PFSK-1 (cell line): ENCODE results near the gene POLR3H.

Experiments used
- POLR2AphosphoS5 ChIP-seq: IDR thresholded peaks from 2 replicates; pipeline ENCODE4 v1.6.1; 2012; ENCODE audit warnings: low read depth, mild to moderate bottlenecking, control low read depth, low read length, moderate library complexity
- REST ChIP-seq, 2 experiments: IDR thresholded peaks; 2 replicates each; pipeline versions ENCODE4 v1.6.1 to v1.8.0; 2011 to 2012; ENCODE audit warnings: low read depth in 2 of 2, low read length in 2 of 2, control low read depth in 1 of 2, inconsistent platforms in 1 of 2, mild to moderate bottlenecking in 1 of 2, moderate library complexity in 1 of 2; ENCODE audit not compliant: insufficient read depth in 1 of 2
- SIN3A ChIP-seq: IDR thresholded peaks from 2 replicates; pipeline ENCODE4 v1.6.1; 2012; ENCODE audit warnings: mild to moderate bottlenecking, low read length, moderate library complexity, borderline replicate concordance; ENCODE audit not compliant: insufficient read depth
- TAF1 ChIP-seq: IDR thresholded peaks from 2 replicates; pipeline ENCODE4 v1.6.1; 2012; ENCODE audit warnings: low read length, control low read depth, borderline replicate concordance; ENCODE audit not compliant: insufficient read depth

- TF ChIP-seq TAF1 (no peak), REST (IDR thresholded peaks at IDR 0.05; ENCODE audit: insufficient read depth in 1 of 2, low read depth in 2 of 2, low read length in 2 of 2) (no peak), SIN3A (no peak), POLR2AphosphoS5 (no peak)
Observed at GRCh38 chr22:41538583-41538982, 5.7 kb downstream of the POLR3H start.
